DOHH2 (cell line): ENCODE measurements around the gene TSHZ2.

ENCODE experiments used
- CTCF ChIP-seq: fragments of 200-600 bp; sonication (generic); IDR thresholded peaks from one replicate; pipeline ENCODE4 v1.5.1; 2014; ENCODE audit warnings: antibody characterized with exemption, mild to moderate bottlenecking, low read depth, low read length; ENCODE audit not compliant: poor library complexity, severe bottlenecking
- EZH2phosphoT487 ChIP-seq: fragments of 200-600 bp; sonication (generic); IDR thresholded peaks from 2 replicates; pipeline ENCODE4 v1.6.1; 2017; ENCODE audit warnings: borderline replicate concordance, mild to moderate bottlenecking, antibody characterized with exemption, low read length, moderate library complexity, mixed read lengths

- TF ChIP-seq CTCF (no peak), EZH2phosphoT487 (no peak)
These were observed 359.2 kb downstream of the TSHZ2 start for GRCh38 chr20:53331151-53331973.
